Gastroesophageal sphincter (tissue), 4 donors: Measurements from ENCODE around the gene LSP1. TPM values are rescaled to one million over a fixed set of nuclear protein-coding genes. Genes with fewer than 3 reads are reported as not detected.

Source experiments
- ATAC-seq: fragments of 150-250 bp; one replicate; pipeline ENCODE4 v1.9.1; 2016; ENCODE audit warnings: mild to moderate bottlenecking, moderate library complexity
- H3K27ac ChIP-seq, 4 donors: fragments of 200-600 bp; sonication (generic) in 3 of 4; 1 replicate in 3 of 4; 2 replicates in 1 of 4; pipeline ENCODE4 v1.5.1; 2016 to 2019
- H3K27me3 ChIP-seq: fragments of 200-600 bp; sonication (generic); one replicate; pipeline ENCODE4 v1.5.1; 2019
- H3K36me3 ChIP-seq, 2 donors: fragments of 200-600 bp; sonication (generic); one replicate each; pipeline ENCODE4 v1.5.1; 2019; ENCODE audit warnings: control low read depth in 1 of 2
- H3K4me1 ChIP-seq, 3 donors: fragments of 200-600 bp; sonication (generic); 1 replicate in 2 of 3; 2 replicates in 1 of 3; pipeline ENCODE4 v1.5.1; 2016 to 2019; ENCODE audit warnings: control low read depth in 2 of 3
- H3K4me3 ChIP-seq, 2 donors: fragments of 200-600 bp; sonication (generic); one replicate each; pipeline ENCODE4 v1.5.1; 2019; ENCODE audit warnings: mild to moderate bottlenecking in 1 of 2, moderate library complexity in 1 of 2
- H3K9me3 ChIP-seq, 3 donors: fragments of 200-600 bp; sonication (generic); one replicate each; pipeline ENCODE4 v1.5.1; 2017 to 2019; ENCODE audit warnings: control low read depth in 2 of 3
- CTCF ChIP-seq, 4 experiments: fragments of 200-600 bp in 2 of 4; fragments of 450-650 bp in 2 of 4; sonication (generic) in 1 of 4; IDR thresholded peaks; one replicate each; pipeline ENCODE4 v1.5.1; 2017 to 2019; ENCODE audit warnings: antibody characterized with exemption in 4 of 4, mild to moderate bottlenecking in 2 of 4, moderate library complexity in 2 of 4
- EP300 ChIP-seq: sonication (generic); formaldehyde crosslinking; IDR thresholded peaks from one replicate; pipeline ENCODE4 v1.6.1; 2017; ENCODE audit warnings: antibody characterized with exemption, mild to moderate bottlenecking
- POLR2A ChIP-seq, 2 donors: fragments of 450-650 bp; IDR thresholded peaks; one replicate each; pipeline ENCODE4 v1.6.1; 2017; ENCODE audit warnings: antibody characterized with exemption in 2 of 2, mild to moderate bottlenecking in 2 of 2, moderate library complexity in 1 of 2
- POLR2AphosphoS5 ChIP-seq: sonication (generic); formaldehyde crosslinking; IDR thresholded peaks from one replicate; pipeline ENCODE4 v1.6.1; 2017; ENCODE audit warnings: antibody characterized with exemption
- WGBS, 2 donors: methylation state at CpG; one replicate each; pipeline ENCODE4 v1.1.5; 2018; ENCODE audit warnings: low coverage in 1 of 2; 5-methylcytosine and 5-hydroxymethylcytosine counted together
- total RNA-seq, 4 donors: library from RNA; depleted of rRNA; stranded (reverse); fragments of >200 nt; gene quantifications; one replicate each; pipeline ENCODE4 v1.1.0, GENCODE V29; 2016

LSP1 gene
- total RNA-seq, 4 donors from 2014 or later = 13.4 to 133 (median 47.7) TPM

DNA sequence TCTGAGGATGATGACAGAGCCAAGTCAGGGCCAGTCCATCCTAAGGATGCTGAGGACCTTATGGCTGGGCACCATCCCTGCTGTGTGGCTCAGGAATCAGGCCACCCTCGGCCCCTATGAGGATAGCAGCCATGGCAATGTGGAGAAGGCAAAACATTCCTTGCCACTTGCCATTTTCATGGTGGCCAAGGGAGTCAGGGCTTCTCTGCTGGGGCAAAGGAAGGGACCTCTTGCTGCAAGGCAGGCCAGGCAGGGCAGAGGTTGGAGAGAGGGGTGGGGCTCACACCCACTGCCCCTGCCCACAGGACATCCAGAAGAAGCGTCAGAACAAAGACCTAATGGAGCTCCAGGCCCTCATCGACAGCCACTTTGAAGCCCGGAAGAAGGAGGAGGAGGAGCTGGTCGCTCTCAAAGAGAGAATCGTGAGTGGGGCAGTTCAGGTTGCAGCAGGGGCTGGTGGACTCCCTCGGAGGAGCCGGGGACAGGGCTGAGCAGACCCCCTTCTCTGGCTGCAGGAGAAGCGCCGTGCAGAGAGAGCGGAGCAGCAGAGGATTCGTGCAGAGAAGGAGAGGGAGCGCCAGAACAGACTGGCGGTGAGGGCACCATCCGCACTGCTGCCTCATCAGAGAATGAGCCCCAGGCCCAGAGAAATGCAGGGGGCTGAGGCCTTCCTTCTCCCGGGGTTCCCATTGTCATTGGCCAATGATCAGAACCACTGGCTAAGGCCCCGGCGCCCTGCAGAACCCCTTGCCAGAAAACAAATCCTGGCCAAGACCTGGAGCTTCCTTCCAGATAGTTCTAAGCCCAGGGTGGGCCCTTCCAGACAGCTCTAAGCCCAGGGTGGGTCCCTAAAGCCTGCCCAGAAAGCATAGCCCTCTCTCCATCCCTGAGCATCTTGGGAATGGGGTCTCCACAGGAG is 80.8 kb downstream of the LSP1 start:
- ATAC-seq = no peak

DNA sequence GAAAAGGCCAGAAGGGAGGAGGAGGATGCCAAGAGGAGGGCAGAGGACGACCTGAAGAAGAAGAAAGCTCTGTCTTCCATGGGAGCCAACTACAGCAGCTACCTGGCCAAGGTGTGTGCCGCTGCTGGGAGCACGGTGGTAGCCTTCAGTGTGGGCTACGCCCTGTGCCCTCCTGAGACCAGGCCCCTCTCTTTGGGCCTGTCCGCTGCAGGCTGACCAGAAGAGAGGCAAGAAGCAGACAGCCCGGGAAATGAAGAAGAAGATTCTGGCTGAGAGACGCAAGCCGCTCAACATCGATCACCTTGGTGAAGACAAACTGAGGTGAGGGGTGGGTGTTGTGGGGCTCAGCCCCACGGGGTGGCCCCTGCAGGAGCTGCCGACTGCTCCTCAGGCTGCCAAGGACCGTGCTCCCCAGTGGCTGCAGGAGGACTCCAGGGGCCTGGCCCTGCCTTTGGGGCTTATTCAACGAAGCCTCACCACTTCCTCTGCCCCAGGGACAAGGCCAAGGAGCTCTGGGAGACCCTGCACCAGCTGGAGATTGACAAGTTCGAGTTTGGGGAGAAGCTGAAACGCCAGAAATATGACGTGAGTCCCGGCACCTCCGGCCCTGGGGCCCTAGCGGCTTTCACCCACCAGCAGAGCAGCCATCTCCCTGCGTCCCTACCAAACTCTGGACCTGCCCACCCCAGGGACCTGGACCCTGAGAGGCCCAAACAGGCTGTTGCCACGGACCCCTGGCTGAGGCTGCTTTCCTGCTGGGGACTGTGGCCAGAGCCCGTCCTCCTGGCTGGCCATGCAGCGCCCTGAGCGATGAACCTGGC is 81.7 kb downstream of the LSP1 start:
- Histone ChIP-seq H3K27ac (no peak overlapping the region), H3K4me1 (peaks cover 0 to 25% (median 5%) of the 10 kb centered on the region in 3 donors), H3K36me3 (no peaks in the 10 kb centered on the region), H3K27me3 (peaks cover 20% of the 10 kb centered on the region), H3K9me3 (no peaks in the 10 kb centered on the region), H3K4me3 (no peak overlapping the region)
- no peak for TF ChIP-seq EP300
- TF ChIP-seq POLR2AphosphoS5 = no peak
- no peak for TF ChIP-seq CTCF (IDR thresholded peaks at IDR 0.05)
- no peak for TF ChIP-seq POLR2A (IDR thresholded peaks at IDR 0.05)
- 89% methylated on average over 5 of the region's 24 CpGs; no CpG with 5 or more reads in 1 of the 2 donors for WGBS, 2 donors
- no peak for ATAC-seq

More for the DNA sequence above, 80.8 kb downstream of the LSP1 start:
- Histone ChIP-seq H3K36me3 (no peaks in the 10 kb centered on the region), H3K9me3 (no peaks in the 10 kb centered on the region), H3K27ac (no peak overlapping the region), H3K4me3 (no peak overlapping the region), H3K4me1 (peaks cover 0 to 17% (median 0%) of the 10 kb centered on the region in 3 donors), H3K27me3 (peaks cover 13% of the 10 kb centered on the region)
- 60 to 96% methylated on average over 2 to 10 of the region's 18 CpGs for WGBS, 2 donors
- TF ChIP-seq CTCF (IDR thresholded peaks at IDR 0.05) (no peak), EP300 (no peak), POLR2AphosphoS5 (no peak), POLR2A (IDR thresholded peaks at IDR 0.05) (no peak)

DNA sequence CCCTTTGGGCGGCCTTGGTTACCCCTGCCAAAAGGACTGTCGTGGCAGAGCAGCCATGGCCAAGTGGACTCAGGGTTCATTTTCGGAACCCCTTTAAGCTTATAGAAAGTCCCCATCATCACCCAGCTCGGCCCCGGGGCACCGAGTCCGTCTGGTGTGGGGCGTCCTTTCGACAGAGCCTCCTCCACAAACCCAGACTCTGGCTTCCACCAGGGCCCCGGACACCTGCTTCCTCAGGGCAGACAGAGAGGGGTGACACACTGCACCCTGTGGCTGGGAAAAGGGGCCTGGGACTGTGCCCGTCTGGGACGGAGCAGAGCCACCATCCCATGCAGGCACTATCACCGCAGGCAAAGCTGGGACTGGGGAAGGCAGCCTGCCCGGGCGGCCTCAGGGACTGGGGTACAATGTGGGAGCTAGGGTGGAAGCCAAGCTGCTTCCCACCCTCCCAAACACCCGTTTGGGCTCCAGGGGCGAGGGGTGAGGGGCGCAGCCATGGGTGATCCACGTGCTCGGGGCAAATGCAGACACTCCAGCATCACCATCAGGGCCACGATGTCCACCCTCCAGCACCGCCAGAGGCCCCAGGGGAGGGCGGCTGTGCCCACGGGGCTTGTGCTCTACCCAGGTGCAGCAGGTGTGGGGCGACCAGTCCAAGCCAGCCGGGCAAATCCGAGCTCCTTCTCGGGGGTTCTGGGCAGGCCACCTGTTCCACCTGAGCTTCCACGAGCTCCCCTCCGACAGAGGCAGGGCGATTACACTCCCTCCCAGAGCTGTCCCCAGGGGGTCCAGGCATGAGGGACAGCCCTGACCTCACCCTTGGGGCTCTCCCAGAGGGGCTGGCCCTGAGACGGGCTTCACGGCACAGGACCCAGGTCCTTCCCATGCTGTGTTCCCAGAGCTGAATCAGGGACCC is 82.5 kb downstream of the LSP1 start:
- Histone ChIP-seq H3K27me3 (peaks cover 20% of the 10 kb centered on the region), H3K4me3 (no peak overlapping the region), H3K36me3 (no peaks in the 10 kb centered on the region), H3K4me1 (peaks cover 0 to 25% (median 5%) of the 10 kb centered on the region in 3 donors), H3K27ac (no peak overlapping the region), H3K9me3 (no peaks in the 10 kb centered on the region)
- WGBS, 2 donors = no CpG with 5 or more reads among the region's 33 CpGs
- TF ChIP-seq POLR2A (IDR thresholded peaks at IDR 0.05) (no peak), EP300 (no peak), CTCF (IDR thresholded peaks at IDR 0.05) (no peak), POLR2AphosphoS5 (no peak)
- no peak for ATAC-seq

- no peaks in the 10 kb centered on the region for H3K9me3 ChIP-seq
- no peak for ATAC-seq
- H3K27ac ChIP-seq = no peak overlapping the region
- H3K4me3 ChIP-seq = no peak overlapping the region
- peaks cover 0 to 22% (median 5%) of the 10 kb centered on the region in 3 donors for H3K4me1 ChIP-seq
- WGBS, 2 donors = 80% methylated on average over 1 of the region's 34 CpGs; no CpG with 5 or more reads in 1 of the 2 donors
- no peaks in the 10 kb centered on the region for H3K36me3 ChIP-seq
- TF ChIP-seq POLR2A (IDR thresholded peaks at IDR 0.05) = no peak
- TF ChIP-seq CTCF (IDR thresholded peaks at IDR 0.05) = no peak
- peaks cover 20% of the 10 kb centered on the region for H3K27me3 ChIP-seq
These were observed 83.3 kb downstream of the LSP1 start for GRCh38 chr11:1936072-1936780.
